D721Med (cell line): ENCODE measurements around the gene SLC6A17.

Experiments used
- DNase-seq: peaks from one replicate; pipeline ENCODE4 v3.0.0; 2011; ENCODE audit warnings: low spot score; ENCODE audit not compliant: insufficient read length
- FAIRE-seq: peaks from 2 replicates; lab custom pipeline; 2011; peaks lifted over from hg19 to GRCh38; lab: Jason Lieb, UNC
- TF ChIP-seq, protein P1 (sequence below): IDR thresholded peaks from 2 replicates; pipeline ENCODE4 v1.5.1; 2012; ENCODE audit warnings: mild to moderate bottlenecking, control low read depth; ENCODE audit not compliant: insufficient read depth; ENCODE audit errors: missing control alignments

The SLC6A17 gene

DNA sequence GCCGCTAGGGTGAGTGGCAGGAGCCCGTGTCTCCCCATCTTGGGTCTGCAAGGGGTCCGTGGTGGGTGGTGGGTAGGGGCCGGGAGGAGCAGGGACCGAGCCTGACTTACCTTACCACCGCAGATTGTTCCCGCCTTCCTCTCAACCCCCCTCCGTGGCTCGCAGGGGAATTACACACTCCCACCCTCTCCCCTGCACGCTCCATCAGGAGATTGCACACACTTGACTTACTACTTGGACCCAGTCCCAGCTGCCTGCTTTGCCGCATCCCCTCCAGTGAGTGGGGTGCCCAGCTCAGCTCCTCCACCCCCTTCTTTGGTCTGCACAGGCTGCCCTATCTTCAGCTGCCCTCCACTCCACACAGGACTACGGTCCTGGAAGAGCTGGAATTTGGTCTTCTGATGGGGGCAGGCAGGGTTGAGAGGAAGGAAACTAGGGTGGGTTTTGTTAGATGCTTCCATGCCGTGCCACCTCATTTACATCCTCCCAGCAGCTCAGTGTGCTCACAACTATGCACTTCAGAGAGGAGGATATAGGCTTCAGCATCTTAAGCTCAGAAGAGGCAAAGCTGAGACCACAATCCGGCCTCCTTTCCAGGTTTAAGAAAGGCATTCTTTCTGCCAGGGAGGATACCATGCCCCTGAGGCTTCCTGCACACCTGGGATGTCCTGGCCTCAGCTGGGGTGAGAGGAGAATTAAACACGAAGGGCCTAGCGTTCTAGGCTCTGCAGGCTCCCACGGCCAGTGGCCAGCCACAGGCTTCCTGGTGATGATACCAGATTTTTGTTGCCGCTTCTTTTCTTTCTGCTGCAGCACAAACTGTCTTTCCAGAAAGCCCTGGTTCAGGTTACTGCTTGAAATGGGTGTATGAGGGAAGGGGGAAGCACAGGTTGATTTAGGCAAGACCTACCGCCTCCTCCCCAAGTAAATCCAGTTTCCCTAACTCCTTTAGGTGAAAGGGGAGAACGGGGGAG is 62.2 kb downstream of the SLC6A17 start:
- DNase-seq (no peak), FAIRE-seq (no peak)
- TF ChIP-seq, protein P1, sequence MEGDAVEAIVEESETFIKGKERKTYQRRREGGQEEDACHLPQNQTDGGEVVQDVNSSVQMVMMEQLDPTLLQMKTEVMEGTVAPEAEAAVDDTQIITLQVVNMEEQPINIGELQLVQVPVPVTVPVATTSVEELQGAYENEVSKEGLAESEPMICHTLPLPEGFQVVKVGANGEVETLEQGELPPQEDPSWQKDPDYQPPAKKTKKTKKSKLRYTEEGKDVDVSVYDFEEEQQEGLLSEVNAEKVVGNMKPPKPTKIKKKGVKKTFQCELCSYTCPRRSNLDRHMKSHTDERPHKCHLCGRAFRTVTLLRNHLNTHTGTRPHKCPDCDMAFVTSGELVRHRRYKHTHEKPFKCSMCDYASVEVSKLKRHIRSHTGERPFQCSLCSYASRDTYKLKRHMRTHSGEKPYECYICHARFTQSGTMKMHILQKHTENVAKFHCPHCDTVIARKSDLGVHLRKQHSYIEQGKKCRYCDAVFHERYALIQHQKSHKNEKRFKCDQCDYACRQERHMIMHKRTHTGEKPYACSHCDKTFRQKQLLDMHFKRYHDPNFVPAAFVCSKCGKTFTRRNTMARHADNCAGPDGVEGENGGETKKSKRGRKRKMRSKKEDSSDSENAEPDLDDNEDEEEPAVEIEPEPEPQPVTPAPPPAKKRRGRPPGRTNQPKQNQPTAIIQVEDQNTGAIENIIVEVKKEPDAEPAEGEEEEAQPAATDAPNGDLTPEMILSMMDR = no peak

DNA sequence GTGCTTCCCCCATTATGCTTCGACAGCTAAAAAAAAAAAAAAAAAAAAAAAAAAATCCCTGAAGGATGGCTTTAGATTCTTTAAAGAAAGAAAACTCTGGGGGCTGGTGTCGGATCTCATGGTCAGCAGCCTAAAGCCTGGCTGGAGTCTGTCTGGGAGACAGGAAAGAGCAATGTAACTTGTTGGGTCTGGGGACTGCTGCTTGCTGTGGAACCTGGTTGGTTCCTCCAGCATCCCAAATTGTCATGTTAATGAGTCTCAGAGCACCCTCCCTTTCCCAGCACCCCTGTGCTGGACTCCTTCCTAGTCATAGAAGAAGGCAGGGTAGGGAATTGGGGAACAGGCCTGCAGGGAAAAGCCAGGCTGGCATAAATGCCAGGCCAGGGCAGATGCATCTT is 62.8 kb downstream of the SLC6A17 start:
- TF ChIP-seq, protein P1 = no peak
- DNase-seq (no peak), FAIRE-seq (no peak)

DNA sequence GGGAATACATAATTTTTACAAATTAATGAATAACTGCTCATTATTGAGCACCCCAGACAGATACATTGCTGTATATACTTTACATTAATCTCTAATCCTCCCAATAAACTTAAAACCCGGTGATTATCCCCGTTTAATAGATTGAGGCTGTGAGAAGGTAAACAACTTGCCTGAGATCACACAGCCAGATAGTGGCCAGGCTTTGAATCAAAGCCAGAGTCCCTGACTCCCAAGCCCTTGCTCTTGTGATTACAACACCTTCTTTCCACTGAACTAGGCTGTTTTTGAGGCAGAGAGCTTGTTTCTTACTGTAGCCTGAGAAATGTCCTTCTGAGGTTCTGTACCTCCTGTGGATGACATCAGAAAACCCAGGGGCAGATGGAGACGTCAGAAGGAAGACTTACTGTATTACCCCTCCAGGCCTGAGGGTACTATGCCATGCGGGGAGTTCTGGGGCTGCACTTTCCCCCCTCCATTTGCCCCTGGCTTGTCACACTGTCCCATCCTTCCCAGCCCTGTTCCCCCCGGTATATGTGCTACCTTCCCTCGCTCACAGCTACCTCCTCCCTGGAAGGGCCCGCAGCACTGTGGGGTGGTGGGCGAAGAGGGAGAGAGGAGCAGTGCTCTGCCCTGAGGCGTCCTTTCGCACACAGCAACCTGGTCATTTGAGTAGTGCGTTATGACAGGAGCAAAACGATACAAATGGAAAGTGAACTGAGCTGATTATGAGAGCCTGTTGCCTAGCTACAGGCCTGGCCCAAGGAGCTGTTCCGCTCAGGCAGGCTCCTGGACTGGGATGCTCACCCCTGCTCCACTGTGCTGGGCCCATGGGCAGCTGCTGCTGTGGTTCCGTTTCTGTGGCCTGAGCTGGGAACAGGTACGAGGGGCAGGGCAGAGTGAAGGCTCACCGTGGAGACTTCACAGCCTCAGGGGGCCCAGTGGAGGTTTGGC is 64.4 kb downstream of the SLC6A17 start:
- TF ChIP-seq, protein P1 = no peak
- FAIRE-seq (no peak), DNase-seq (peak; percentile 61)

DNA sequence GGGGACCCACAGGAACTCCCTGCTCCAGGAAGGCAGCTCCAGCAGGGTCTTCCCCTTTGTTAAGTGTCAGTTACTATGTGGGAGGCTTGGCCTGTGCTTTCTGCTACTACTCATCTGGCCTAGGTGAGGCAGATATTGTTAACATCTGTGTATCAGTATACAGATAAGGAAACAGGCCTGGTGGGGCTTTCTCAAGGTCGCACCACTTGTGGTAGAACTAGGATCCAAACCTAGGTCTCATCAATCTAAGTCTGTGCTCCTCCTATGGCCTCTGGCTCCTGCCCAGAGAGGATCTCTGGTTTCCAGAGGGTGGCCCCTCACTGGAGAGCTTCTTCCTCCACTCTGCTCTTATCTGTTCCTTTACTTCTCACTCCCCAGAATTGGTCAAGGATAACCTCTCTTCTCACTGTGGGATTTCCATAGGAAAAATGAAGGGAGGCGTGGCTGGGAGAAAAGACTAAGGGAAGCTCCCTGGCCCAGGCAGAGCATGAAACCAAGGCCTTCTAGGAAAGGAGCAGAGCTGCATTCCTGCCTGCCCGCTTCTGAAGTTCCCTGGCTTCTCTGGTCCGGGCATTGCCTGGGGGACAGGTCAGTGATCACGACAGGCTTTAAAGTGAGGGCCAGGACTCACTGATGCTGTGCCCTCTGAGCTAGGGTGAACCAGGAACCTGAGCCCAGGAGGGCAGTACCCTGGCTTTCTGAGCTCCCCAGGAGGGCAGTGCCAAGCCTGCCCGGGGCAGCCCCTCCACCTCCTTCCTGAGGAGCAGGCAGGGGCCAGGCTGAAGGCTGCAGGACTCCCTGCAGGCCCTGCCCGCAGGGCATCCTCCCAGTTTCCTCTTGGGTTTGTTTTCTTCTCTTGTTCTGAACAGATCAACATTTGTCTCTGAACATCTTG is 65.6 kb downstream of the SLC6A17 start:
- FAIRE-seq (no peak), DNase-seq (no peak)
- TF ChIP-seq, protein P1 = no peak

DNA sequence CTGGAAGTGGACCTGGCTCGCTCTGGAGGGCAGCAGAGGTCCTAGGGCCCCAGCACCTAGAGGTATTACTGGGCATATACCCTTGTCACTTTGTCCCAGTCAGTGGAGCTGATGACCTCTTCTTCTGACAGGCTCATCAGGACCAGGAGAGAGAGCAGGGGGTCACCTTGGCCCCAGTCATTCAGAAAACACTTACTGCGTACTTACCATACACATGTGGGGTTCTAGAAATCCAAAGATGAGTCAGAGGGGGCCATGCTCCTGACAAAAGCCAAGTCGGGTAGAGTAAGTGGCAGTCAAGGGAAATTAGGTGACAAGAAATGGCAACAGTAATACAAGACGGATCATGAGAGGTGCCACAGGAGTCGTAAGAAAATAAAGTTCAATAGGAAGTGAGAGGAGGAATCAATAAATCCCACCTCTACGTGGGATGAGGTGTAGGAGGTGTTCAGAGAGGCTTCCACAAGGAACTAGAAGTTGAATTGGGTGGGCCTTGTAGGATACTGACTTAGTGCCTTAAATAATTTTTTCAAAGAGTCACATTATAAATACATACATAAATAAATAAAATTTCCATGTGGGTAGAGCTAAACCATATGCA is 66.7 kb downstream of the SLC6A17 start:
- DNase-seq (no peak), FAIRE-seq (no peak)
- TF ChIP-seq, protein P1 = no peak

DNA sequence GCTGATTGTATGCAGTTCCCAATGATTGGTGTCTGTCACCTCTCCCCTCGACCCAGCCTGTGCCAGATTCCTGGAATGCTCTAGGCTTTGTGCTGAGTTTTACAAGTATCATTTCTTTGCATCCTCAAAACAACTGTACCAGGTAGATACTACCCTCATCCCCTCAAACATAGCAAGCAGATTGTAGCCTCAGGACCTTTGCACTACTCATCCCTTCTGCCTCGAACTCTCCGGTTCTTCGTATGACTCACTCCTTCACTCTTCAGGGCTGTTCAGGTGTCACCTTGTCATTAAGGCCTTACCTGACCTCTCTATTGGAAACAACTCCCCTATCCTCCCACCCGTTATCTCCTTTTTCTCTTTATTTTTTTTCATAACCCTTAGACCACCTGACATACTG is 67.8 kb downstream of the SLC6A17 start:
- TF ChIP-seq, protein P1 = no peak
- DNase-seq (no peak), FAIRE-seq (no peak)
